SH-SY5Y (cell line): ENCODE data around the gene ANKLE2.

Experiments used
- GATA2 ChIP-seq: IDR thresholded peaks from 2 replicates; pipeline ENCODE4 v1.6.1; 2011; ENCODE audit warnings: mild to moderate bottlenecking, low read depth, low read length
- GATA3 ChIP-seq: IDR thresholded peaks from 2 replicates; pipeline ENCODE4 v1.6.1; 2011; ENCODE audit warnings: low read depth, mild to moderate bottlenecking, low read length, moderate library complexity

- TF ChIP-seq GATA2 (no peak), GATA3 (no peak)
Measured at GRCh38 chr12:132777614-132778013, 16.0 kb upstream of the ANKLE2 start.
